Activated CD8-positive, alpha-beta memory T cell treated with anti-CD3 and anti-CD28 coated beads for 4 hours (primary cell): ENCODE data around the gene MYOF.
"Not testable (repeated sequence)": the region's sequence is repeated elsewhere in the genome, so short reads cannot be mapped to it uniquely, and the experiment has no call there.

ENCODE experiments used
- DNase-seq, 2 donors: peaks; one replicate each; pipeline ENCODE4 v3.0.0-alpha.2; 2020; ENCODE audit warnings: low read depth in 2 of 2

MYOF gene

GRCh38 chr10:93290661-93291354, 191.3 kb downstream of the MYOF start:
- no peak for DNase-seq

GRCh38 chr10:93288679-93289634, 193.2 kb downstream of the MYOF start:
- DNase-seq, result peak; percentile 6 to 14

- DNase-seq, result no peak
Observed at GRCh38 chr10:93287775-93288174, 194.4 kb downstream of the MYOF start.

- DNase-seq, result not testable (repeated sequence)
Observed at GRCh38 chr10:93284246-93284645, 197.9 kb downstream of the MYOF start.

GRCh38 chr10:93281367-93281720, 200.8 kb downstream of the MYOF start:
- no peak for DNase-seq

GRCh38 chr10:93280699-93281366, 201.3 kb downstream of the MYOF start:
- no peak for DNase-seq

GRCh38 chr10:93280121-93280698, 201.9 kb downstream of the MYOF start:
- no peak for DNase-seq

GRCh38 chr10:93277360-93277759, 204.8 kb downstream of the MYOF start:
- DNase-seq, result no peak

- no peak for DNase-seq
Observed at GRCh38 chr10:93274419-93274818, 207.7 kb downstream of the MYOF start.

- no peak for DNase-seq
Observed at GRCh38 chr10:93272884-93273675, 209.1 kb downstream of the MYOF start.

GRCh38 chr10:93271347-93271746, 210.8 kb downstream of the MYOF start:
- no peak for DNase-seq

- no peak for DNase-seq
Observed at GRCh38 chr10:93269281-93269680, 212.9 kb downstream of the MYOF start.

- DNase-seq, result no peak
Observed at GRCh38 chr10:93268021-93268420, 214.1 kb downstream of the MYOF start.

GRCh38 chr10:93267521-93267920, 214.6 kb downstream of the MYOF start:
- no peak for DNase-seq

GRCh38 chr10:93266858-93267257, 215.3 kb downstream of the MYOF start:
- DNase-seq, result no peak

- no peak for DNase-seq
Observed at GRCh38 chr10:93261961-93262610, 220.0 kb downstream of the MYOF start.

GRCh38 chr10:93261089-93261488, 221.0 kb downstream of the MYOF start:
- no peak for DNase-seq

GRCh38 chr10:93259126-93259525, 223.0 kb downstream of the MYOF start:
- DNase-seq, result no peak
